Loucy (cell line): Measurements from ENCODE around the gene TBC1D1.

Experiments
- EZH2phosphoT487 ChIP-seq: fragments of 200-600 bp; IDR thresholded peaks from 2 replicates; pipeline ENCODE4 v1.6.1; 2018; ENCODE audit warnings: antibody characterized with exemption, mild to moderate bottlenecking, moderate library complexity, borderline replicate concordance
- TF ChIP-seq, protein P1 (sequence below): fragments of 200-600 bp; sonication (generic); conservative IDR thresholded peaks from 2 replicates; pipeline ENCODE4 v1.5.1; 2014; ENCODE audit warnings: mild to moderate bottlenecking, antibody characterized with exemption, low read length

DNA sequence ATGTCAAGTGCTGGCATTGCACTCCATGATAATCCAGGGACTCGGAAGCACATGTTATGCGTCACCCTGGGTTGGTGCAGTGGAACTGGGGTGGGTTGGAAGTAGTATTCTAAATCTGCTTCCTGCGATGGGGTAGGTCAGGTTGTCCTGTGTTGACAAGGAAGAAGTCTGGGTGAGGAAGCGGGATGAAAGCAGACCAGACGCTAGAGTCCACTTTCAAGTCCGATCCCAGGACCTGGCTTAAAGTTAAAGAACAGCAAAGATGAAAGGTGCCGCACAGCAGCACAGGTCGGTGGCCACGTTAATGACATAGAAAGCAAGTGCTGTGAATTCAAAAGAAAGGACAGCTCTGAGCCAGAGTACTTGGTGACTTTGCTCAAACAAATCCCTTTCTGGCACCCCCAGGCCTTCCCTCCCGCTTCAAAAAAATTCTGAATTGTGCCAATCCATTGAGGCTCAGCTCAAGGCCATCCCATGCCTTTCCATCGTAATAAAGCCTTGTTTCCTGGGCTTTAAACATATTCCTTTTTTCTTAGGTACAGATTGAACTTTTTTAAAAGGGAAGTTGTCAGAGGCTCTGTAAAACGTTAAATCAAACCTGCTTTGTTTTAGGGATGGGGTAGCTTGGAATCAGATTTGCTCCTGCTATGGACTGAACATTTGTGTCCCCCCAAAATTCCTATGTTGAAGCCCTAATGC lies 187.1 kb downstream of the TBC1D1 start:
- TF ChIP-seq, protein P1, sequence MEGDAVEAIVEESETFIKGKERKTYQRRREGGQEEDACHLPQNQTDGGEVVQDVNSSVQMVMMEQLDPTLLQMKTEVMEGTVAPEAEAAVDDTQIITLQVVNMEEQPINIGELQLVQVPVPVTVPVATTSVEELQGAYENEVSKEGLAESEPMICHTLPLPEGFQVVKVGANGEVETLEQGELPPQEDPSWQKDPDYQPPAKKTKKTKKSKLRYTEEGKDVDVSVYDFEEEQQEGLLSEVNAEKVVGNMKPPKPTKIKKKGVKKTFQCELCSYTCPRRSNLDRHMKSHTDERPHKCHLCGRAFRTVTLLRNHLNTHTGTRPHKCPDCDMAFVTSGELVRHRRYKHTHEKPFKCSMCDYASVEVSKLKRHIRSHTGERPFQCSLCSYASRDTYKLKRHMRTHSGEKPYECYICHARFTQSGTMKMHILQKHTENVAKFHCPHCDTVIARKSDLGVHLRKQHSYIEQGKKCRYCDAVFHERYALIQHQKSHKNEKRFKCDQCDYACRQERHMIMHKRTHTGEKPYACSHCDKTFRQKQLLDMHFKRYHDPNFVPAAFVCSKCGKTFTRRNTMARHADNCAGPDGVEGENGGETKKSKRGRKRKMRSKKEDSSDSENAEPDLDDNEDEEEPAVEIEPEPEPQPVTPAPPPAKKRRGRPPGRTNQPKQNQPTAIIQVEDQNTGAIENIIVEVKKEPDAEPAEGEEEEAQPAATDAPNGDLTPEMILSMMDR, result no peak
- no peak for TF ChIP-seq EZH2phosphoT487
